Metanephros (tissue), 2 donors: ENCODE data around the gene EXOSC1. TPM values are rescaled to one million over a fixed set of nuclear protein-coding genes. Genes with fewer than 3 reads are reported as not detected.

ENCODE experiments used
- small RNA-seq: library from RNA; depleted of rRNA; stranded (forward); fragments of <200 nt; gene quantifications from one replicate; pipeline ENCODE3, GENCODE V24; 2014; ENCODE audit warnings: low replicate concordance
- total RNA-seq: library from RNA; depleted of rRNA; stranded (reverse); fragments of >200 nt; gene quantifications from one replicate; pipeline ENCODE4 v1.2.3, GENCODE V29; 2014

The EXOSC1 gene
- total RNA-seq: 32.3 TPM

GRCh38 chr10:97445722-97446639 is at the start of gene EXOSC1, which contains the start of gene ZDHHC16:
EXOSC1 (minus strand) TSS chr10:97446006; CDS start chr10:97445985, 21 bp downstream.
ZDHHC16 (plus strand) TSS chr10:97446175; CDS start chr10:97451676, 5,501 bp downstream.

GRCh38 chr10:97425964-97426775 is 19.6 kb downstream of the EXOSC1 start, which contains the start of gene PGAM1:
PGAM1 (plus strand) TSS chr10:97426191; CDS start chr10:97426308, 117 bp downstream.

GRCh38 chr10:97400665-97401454 is 44.9 kb downstream of the EXOSC1 start, which contains the start of gene RRP12:
RRP12 (minus strand) TSS chr10:97401340; CDS start chr10:97401231, 109 bp downstream.

Small RNA genes within 50 kb of the gene (small RNA-seq; reads per million reads assigned to genes)
- not detected for gene RF00019

Other genes starting within 250 kb of the EXOSC1 start
- gene ARHGAP19, start 153.4 kb downstream of the EXOSC1 start, total RNA-seq: 18.0 TPM
- 4.3 TPM for gene FRAT1, start 126.7 kb downstream of the EXOSC1 start, total RNA-seq
- 17.3 TPM for gene FRAT2, start 111.3 kb downstream of the EXOSC1 start, total RNA-seq
- gene RRP12, start 44.7 kb downstream of the EXOSC1 start, total RNA-seq: 27.2 TPM
- 163 TPM for gene PGAM1, start 19.8 kb downstream of the EXOSC1 start, total RNA-seq
- 22.2 TPM for gene ZDHHC16, start 169 bp upstream of the EXOSC1 start, total RNA-seq
- 76.0 TPM for gene MMS19, start 52.4 kb upstream of the EXOSC1 start, total RNA-seq
- gene UBTD1, start 52.9 kb upstream of the EXOSC1 start, total RNA-seq: 15.2 TPM
- 1.6 TPM for gene ANKRD2, start 126.8 kb upstream of the EXOSC1 start, total RNA-seq
- 26.2 TPM for gene HOGA1, start 138.4 kb upstream of the EXOSC1 start, total RNA-seq
- gene C10orf62, start 143.7 kb upstream of the EXOSC1 start, total RNA-seq: 2.3 TPM
- gene MORN4, start 187.5 kb upstream of the EXOSC1 start, total RNA-seq: 8.6 TPM
- gene PI4K2A, start 194.7 kb upstream of the EXOSC1 start, total RNA-seq: 16.2 TPM
- gene AVPI1, start 241.2 kb upstream of the EXOSC1 start, total RNA-seq: 9.9 TPM